ENCODE measurements around the gene SSTR1. TPM values are rescaled to one million over a fixed set of nuclear protein-coding genes. Genes with fewer than 3 reads are reported as not detected.

Gene SSTR1, protein sequence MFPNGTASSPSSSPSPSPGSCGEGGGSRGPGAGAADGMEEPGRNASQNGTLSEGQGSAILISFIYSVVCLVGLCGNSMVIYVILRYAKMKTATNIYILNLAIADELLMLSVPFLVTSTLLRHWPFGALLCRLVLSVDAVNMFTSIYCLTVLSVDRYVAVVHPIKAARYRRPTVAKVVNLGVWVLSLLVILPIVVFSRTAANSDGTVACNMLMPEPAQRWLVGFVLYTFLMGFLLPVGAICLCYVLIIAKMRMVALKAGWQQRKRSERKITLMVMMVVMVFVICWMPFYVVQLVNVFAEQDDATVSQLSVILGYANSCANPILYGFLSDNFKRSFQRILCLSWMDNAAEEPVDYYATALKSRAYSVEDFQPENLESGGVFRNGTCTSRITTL
- not detected in 2 replicates for total RNA-seq

DNA sequence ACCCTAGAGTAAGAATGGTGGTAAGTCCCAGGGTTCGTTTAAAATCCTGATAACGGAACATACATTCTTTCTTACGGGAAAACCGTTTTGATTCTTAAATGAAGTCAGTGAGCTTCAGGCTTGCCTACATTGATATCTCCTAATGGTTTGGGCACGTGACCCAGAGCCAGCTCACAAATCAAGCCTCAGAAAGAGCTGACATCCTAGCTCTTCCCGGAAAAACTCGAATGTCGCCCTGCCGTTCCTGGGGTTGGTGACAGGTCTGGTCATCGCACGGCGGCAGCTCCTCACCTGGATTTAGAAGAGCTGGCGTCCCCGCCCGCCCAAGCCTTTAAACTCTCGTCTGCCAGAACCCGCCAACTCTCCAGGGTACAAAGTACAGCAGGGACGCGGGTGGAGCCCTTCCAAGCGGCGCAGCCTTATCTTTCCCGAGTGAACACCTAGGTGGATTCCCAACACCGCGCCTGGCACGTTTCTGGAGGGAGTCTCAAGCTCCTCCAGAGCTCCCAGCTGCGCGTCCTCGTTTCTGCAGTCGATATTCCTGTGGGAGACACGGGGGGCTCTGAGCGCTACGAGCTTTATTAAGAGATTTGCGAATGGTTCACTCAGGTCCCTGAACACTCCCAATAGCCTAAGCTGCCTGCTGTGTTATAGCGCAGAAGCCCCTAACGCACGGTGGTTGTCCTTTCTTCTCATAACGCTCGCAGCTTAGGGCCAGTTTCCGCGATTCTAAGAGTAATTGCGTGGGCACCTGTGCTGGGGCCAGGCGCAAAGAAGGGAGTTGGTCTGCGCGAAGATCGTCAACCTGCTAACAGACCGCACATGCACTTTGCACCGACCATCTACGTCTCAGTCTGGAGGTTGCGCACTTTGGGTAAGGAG is at the start of gene SSTR1:
TSS of gene SSTR1 (plus strand) at position 169 of the 882 bp plus-strand sequence. CDS start 1,486 bp downstream, outside the sequence.

DNA sequence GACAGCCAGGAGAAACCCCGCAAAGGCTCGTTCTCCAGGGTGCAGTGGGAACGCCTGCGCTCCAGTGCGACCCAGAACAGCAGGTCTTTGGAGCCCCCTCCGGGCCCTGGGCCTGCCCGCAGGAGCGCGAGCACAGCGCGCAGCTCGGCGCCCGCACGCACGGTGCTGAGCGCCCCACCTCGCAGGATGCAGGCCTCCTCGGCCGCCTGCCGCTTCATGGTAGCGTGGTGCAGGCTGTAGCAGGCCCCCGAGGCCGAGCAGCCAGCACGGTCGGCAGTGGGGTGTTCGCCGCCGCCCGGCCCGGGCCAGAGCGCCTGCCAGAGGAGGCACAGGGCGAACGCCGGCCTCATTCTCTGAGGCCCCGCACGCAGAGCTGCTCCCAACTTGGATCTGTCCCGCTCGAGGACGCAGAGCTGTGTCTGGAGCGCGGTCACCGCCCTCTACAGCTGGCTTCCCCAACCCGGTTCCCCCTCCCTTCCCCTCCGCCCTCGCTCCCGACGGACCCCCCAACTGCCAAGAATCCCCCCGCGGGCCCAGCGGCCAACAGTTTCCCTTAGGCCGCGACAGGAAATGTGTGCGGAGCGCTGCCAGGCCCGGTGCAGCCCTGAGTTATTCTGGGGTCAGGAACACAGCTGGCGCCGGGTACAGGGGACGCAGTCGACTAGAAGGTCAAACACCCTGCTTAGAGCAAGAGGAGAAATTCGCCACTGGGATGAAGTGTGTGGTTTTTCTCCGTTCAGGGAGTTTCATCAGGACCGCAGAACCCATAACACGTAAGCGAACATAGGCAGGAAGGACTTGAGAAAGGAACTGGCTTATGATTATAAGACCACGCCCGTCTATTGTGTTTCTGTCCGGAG is 48.2 kb downstream of the SSTR1 start, which contains the start of gene CLEC14A:
TSS of gene CLEC14A (minus strand) at position 421 of the 860 bp plus-strand sequence. CDS start at position 350, 71 bp downstream.

Other genes with a start within 250 kb of the SSTR1 start
- 0.05 TPM in 1 of 2 replicates, not detected in the other for gene CLEC14A, start 48.2 kb downstream of the SSTR1 start, total RNA-seq

All from airway epithelial cell (primary cell).